PC-9 (cell line): ENCODE measurements around the gene FCHO1. TPM values are rescaled to one million over a fixed set of nuclear protein-coding genes. Genes with fewer than 3 reads are reported as not detected.

Experiments used
- BruUV-seq: library from RNA; stranded (reverse); fragments of 400-500 nt; replicated peaks from 2 replicates; lab custom pipeline; 2021; lab: Mats Ljungman, UMichigan
- CTCF ChIA-PET: fragments of 300-600 bp; sonication (Branson Sonifier 250); formaldehyde crosslinking; loops from one replicate; lab custom pipeline; 2022; ENCODE audit warnings: antibody characterized with exemption; lab: Charles Lee
- POLR2A ChIA-PET: fragments of 300-600 bp; sonication (Branson Sonifier 250); formaldehyde crosslinking; loops from one replicate; lab custom pipeline; 2022; ENCODE audit warnings: antibody characterized with exemption; ENCODE audit not compliant: unreplicated experiment; lab: Charles Lee
- DNase-seq, 2 experiments: peaks; one replicate each; pipeline versions ENCODE4 v3.0.0 to v3.0.0-alpha.2; 2015 to 2022; ENCODE audit warnings: mixed read lengths in 1 of 2
- H2AFZ ChIP-seq: fragments of 200-600 bp; sonication (generic); 2 replicates; pipeline ENCODE4 v1.8.1; 2017; ENCODE audit warnings: antibody characterized with exemption
- H3F3A ChIP-seq: fragments of 200-600 bp; sonication (generic); 2 replicates; pipeline ENCODE4 v1.8.1; 2017; ENCODE audit warnings: antibody characterized with exemption, mild to moderate bottlenecking, low read depth; ENCODE audit not compliant: insufficient read depth
- H3K27ac ChIP-seq: fragments of 200-600 bp; sonication (generic); 2 replicates; pipeline ENCODE4 v1.6.1; 2016; ENCODE audit warnings: mixed run types
- H3K27me3 ChIP-seq: fragments of 200-600 bp; sonication (generic); 2 replicates; pipeline ENCODE4 v1.6.1; 2016; ENCODE audit warnings: low read depth, mixed run types; ENCODE audit not compliant: insufficient read depth
- H3K36me3 ChIP-seq: fragments of 200-600 bp; sonication (generic); 2 replicates; pipeline ENCODE4 v1.6.1; 2016; ENCODE audit warnings: low read depth, mixed run types
- H3K4me1 ChIP-seq: fragments of 200-600 bp; sonication (generic); replicated peaks from 2 replicates; pipeline ENCODE4 v1.6.1; 2016; ENCODE audit warnings: mixed run types; ENCODE audit not compliant: insufficient read depth
- H3K4me2 ChIP-seq: fragments of 200-600 bp; sonication (generic); 2 replicates; pipeline ENCODE4 v1.6.1; 2017; ENCODE audit warnings: mixed run types
- H3K4me3 ChIP-seq: fragments of 200-600 bp; sonication (generic); 2 replicates; pipeline ENCODE4 v1.6.1; 2016; ENCODE audit warnings: mixed run types
- H3K79me2 ChIP-seq: fragments of 200-600 bp; sonication (generic); 2 replicates; pipeline ENCODE4 v1.6.1; 2017; ENCODE audit warnings: low read depth, mixed run types
- H3K9me2 ChIP-seq: fragments of 200-600 bp; sonication (generic); 2 replicates; pipeline ENCODE4 v1.8.1; 2017; ENCODE audit warnings: mild to moderate bottlenecking; ENCODE audit not compliant: insufficient read depth
- H3K9me3 ChIP-seq: fragments of 200-600 bp; sonication (generic); 2 replicates; pipeline ENCODE4 v1.8.1; 2016; ENCODE audit warnings: low read depth; ENCODE audit not compliant: insufficient read depth
- H4K20me1 ChIP-seq: fragments of 200-600 bp; sonication (generic); 2 replicates; pipeline ENCODE4 v1.8.1; 2017; ENCODE audit not compliant: insufficient read depth
- CTCF ChIP-seq: fragments of 200-600 bp; sonication (generic); conservative IDR thresholded peaks from 2 replicates; pipeline ENCODE4 v1.6.1; 2017; ENCODE audit warnings: mixed run types, antibody characterized with exemption, mild to moderate bottlenecking, moderate library complexity
- EZH2 ChIP-seq: fragments of 200-600 bp; sonication (generic); IDR thresholded peaks from 2 replicates; pipeline ENCODE4 v1.8.0; 2017; ENCODE audit warnings: antibody characterized with exemption, low read depth
- intact Hi-C: fragments of 100-400 bp; cut with micrococcal nuclease; formaldehyde crosslinking; loops from one replicate; pipeline ENCODE4 v1.10.0; 2022; ENCODE audit not compliant: unreplicated experiment
- total RNA-seq: library from RNA; stranded (reverse); gene quantifications from 2 replicates; pipeline ENCODE4 v1.2.3, GENCODE V29; 2021

The FCHO1 gene
- total RNA-seq, 1 experiment from 2014 or later, result 34.8 TPM

- intact Hi-C loops, result no loop called here
- POLR2A ChIA-PET, result no interaction called here
Measured at GRCh38 chr19:17834350-17835181, 83.3 kb downstream of the FCHO1 start.

GRCh38 chr19:17835182-17836006 is 84.1 kb downstream of the FCHO1 start:
- no peaks in the 10 kb centered on the region for H3K36me3 ChIP-seq
- no peak overlapping the region for H3K27ac ChIP-seq
- no peak for DNase-seq
- no peaks in the 10 kb centered on the region for H4K20me1 ChIP-seq
- H3F3A ChIP-seq, result peaks cover 13% of the 10 kb centered on the region
- H2AFZ ChIP-seq, result no peak overlapping the region
- intact Hi-C loops, result no loop called here
- no TSS peak for BruUV-seq
- no peak for TF ChIP-seq CTCF
- TF ChIP-seq EZH2, result no peak
- no peaks in the 10 kb centered on the region for H3K79me2 ChIP-seq
- ChIA-PET CTCF (no interaction called here), POLR2A (no interaction called here)
- H3K4me3 ChIP-seq, result no peak overlapping the region
- no peaks in the 10 kb centered on the region for H3K9me3 ChIP-seq
- H3K4me2 ChIP-seq, result no peak overlapping the region
- no peaks in the 10 kb centered on the region for H3K27me3 ChIP-seq
- no peaks in the 10 kb centered on the region for H3K4me1 ChIP-seq
- no peaks in the 10 kb centered on the region for H3K9me2 ChIP-seq

More at GRCh38 chr19:17834350-17835181, 83.3 kb downstream of the FCHO1 start:
- Histone ChIP-seq H3K4me1 (peaks cover 4% of the 10 kb centered on the region), H2AFZ (no peak overlapping the region), H3K79me2 (0 out of 2 replicates have a peak, but pooled peaks cover 3% of the 10 kb centered on the region), H3K9me2 (no peaks in the 10 kb centered on the region), H3K4me3 (no peak overlapping the region), H3F3A (peaks cover 18% of the 10 kb centered on the region), H3K27ac (no peak overlapping the region), H3K27me3 (no peaks in the 10 kb centered on the region), H3K36me3 (no peaks in the 10 kb centered on the region), H3K9me3 (no peaks in the 10 kb centered on the region), H4K20me1 (no peaks in the 10 kb centered on the region), H3K4me2 (no peak overlapping the region)
- TF ChIP-seq CTCF (no peak; the same call in 1 of the 2 replicates), EZH2 (no peak)
- no peak for DNase-seq
- CTCF ChIA-PET, result interaction anchor here (0.6 to 0.7 kb wide), 2 partner anchors 19 to 174 kb away, joined by 3 read pairs; no protein-coding TSS in a partner anchor
- BruUV-seq, result no TSS peak

GRCh38 chr19:17836530-17836929 is 85.3 kb downstream of the FCHO1 start:
- POLR2A ChIA-PET, result no interaction called here
- TF ChIP-seq CTCF (no peak), EZH2 (no peak)

More at GRCh38 chr19:17836530-17836929, 85.3 kb downstream of the FCHO1 start:
- peaks cover 4% of the 10 kb centered on the region for H3K4me1 ChIP-seq
- CTCF ChIA-PET, result no interaction called here
- H3F3A ChIP-seq, result peaks cover 15% of the 10 kb centered on the region
- no peaks in the 10 kb centered on the region for H3K9me2 ChIP-seq
- H3K27ac ChIP-seq, result no peak overlapping the region
- intact Hi-C loops, result no loop called here
- no peaks in the 10 kb centered on the region for H4K20me1 ChIP-seq
- no peak overlapping the region for H3K4me2 ChIP-seq
- no TSS peak for BruUV-seq
- no peaks in the 10 kb centered on the region for H3K36me3 ChIP-seq
- no peak overlapping the region for H2AFZ ChIP-seq
- H3K27me3 ChIP-seq, result no peaks in the 10 kb centered on the region
- no peak for DNase-seq
- no peaks in the 10 kb centered on the region for H3K9me3 ChIP-seq
- no peaks in the 10 kb centered on the region for H3K79me2 ChIP-seq
- no peak overlapping the region for H3K4me3 ChIP-seq
